Naive thymus-derived CD4-positive, alpha-beta T cell (primary cell): Measurements from ENCODE around the gene GTPBP1. TPM values are rescaled to one million over a fixed set of nuclear protein-coding genes. Genes with fewer than 3 reads are reported as not detected.

Experiments
- ATAC-seq: fragments of 150-1000 bp; cut with Tn5 transposase; 2 replicates; pipeline ENCODE4 v1.10.0; 2021; ENCODE audit warnings: mild to moderate bottlenecking, moderate library complexity
- CTCF ChIA-PET: fragments of 350-600 bp; sonication (Branson Sonifier 250); formaldehyde crosslinking; loops from one replicate; lab custom pipeline; 2021; ENCODE audit warnings: antibody characterized with exemption; lab: Charles Lee
- POLR2A ChIA-PET: fragments of 350-600 bp; sonication (Branson Sonifier 250); formaldehyde crosslinking; loops from one replicate; lab custom pipeline; 2021; ENCODE audit warnings: antibody characterized with exemption, inconsistent platforms; lab: Charles Lee
- DNase-seq, 9 donors: peaks; one replicate each; pipeline versions ENCODE4 v3.0.0 to v3.0.0-alpha.2; 2020 to 2022; ENCODE audit warnings: mixed read lengths in 1 of 9
- H3K27ac ChIP-seq: one replicate; pipeline ENCODE4 v1.7.0; 2013; ENCODE audit warnings: mild to moderate bottlenecking, low read depth, low read length, moderate library complexity
- H3K27me3 ChIP-seq, 2 donors: one replicate each; pipeline ENCODE4 v1.7.0; 2013; ENCODE audit warnings: low read length in 2 of 2, mild to moderate bottlenecking in 2 of 2, moderate library complexity in 2 of 2; ENCODE audit not compliant: control insufficient read depth in 2 of 2, insufficient read depth in 2 of 2
- H3K36me3 ChIP-seq, 3 experiments: 1 replicate in 2 of 3; 2 replicates in 1 of 3; pipeline ENCODE4 v1.7.0; 2013; ENCODE audit warnings: low read length in 3 of 3, mild to moderate bottlenecking in 3 of 3, moderate library complexity in 1 of 3; ENCODE audit not compliant: insufficient read depth in 3 of 3, control insufficient read depth in 2 of 3
- H3K4me1 ChIP-seq, 2 donors: one replicate each; pipeline ENCODE4 v1.7.0; 2013; ENCODE audit warnings: low read length in 2 of 2, mild to moderate bottlenecking in 2 of 2, moderate library complexity in 1 of 2; ENCODE audit not compliant: control insufficient read depth in 2 of 2, insufficient read depth in 2 of 2
- H3K4me3 ChIP-seq: 2 replicates; pipeline ENCODE4 v1.7.0; 2013; ENCODE audit warnings: mild to moderate bottlenecking, low read length
- H3K9me3 ChIP-seq, 3 experiments: 1 replicate in 2 of 3; 2 replicates in 1 of 3; pipeline ENCODE4 v1.7.0; 2013; ENCODE audit warnings: low read length in 3 of 3; ENCODE audit not compliant: control insufficient read depth in 2 of 3
- H3K27ac Mint-ChIP-seq, 9 donors: one replicate each; pipeline ENCODE4 v1.8.0; 2020 to 2022; ENCODE audit warnings: mixed read lengths in 9 of 9, mild to moderate bottlenecking in 8 of 9, moderate library complexity in 5 of 9, inconsistent platforms in 2 of 9
- H3K27me3 Mint-ChIP-seq, 5 donors: one replicate each; pipeline ENCODE4 v1.8.0; 2021 to 2022; ENCODE audit warnings: mixed read lengths in 5 of 5, mild to moderate bottlenecking in 1 of 5
- H3K36me3 Mint-ChIP-seq, 5 donors: one replicate each; pipeline ENCODE4 v1.8.0; 2020 to 2022; ENCODE audit warnings: mixed read lengths in 5 of 5, mild to moderate bottlenecking in 3 of 5, inconsistent platforms in 1 of 5
- H3K4me1 Mint-ChIP-seq, 7 donors: one replicate each; pipeline ENCODE4 v1.8.0; 2020 to 2022; ENCODE audit warnings: mixed read lengths in 7 of 7, mild to moderate bottlenecking in 3 of 7, inconsistent platforms in 1 of 7
- H3K4me3 Mint-ChIP-seq, 10 donors: one replicate each; pipeline ENCODE4 v1.8.0; 2020 to 2022; ENCODE audit warnings: mild to moderate bottlenecking in 10 of 10, mixed read lengths in 10 of 10, moderate library complexity in 6 of 10, inconsistent platforms in 2 of 10
- H3K9me3 Mint-ChIP-seq, 11 donors: one replicate each; pipeline ENCODE4 v1.8.0; 2020 to 2022; ENCODE audit warnings: mixed read lengths in 11 of 11, mild to moderate bottlenecking in 4 of 11, inconsistent platforms in 1 of 11, moderate library complexity in 1 of 11
- intact Hi-C, 2 donors: fragments of 100-400 bp; cut with micrococcal nuclease; formaldehyde crosslinking; loops; one replicate each; pipeline ENCODE4 v1.15.1; 2023
- polyA plus RNA-seq, 2 donors: library from polyadenylated mRNA; unstranded; fragments of 300-500 nt; fragmentation: Illumina TruSeq; gene quantifications; one replicate each; pipeline ENCODE4 v1.2.3, GENCODE V29; 2021
- total RNA-seq, 6 experiments: library from RNA in 5 of 6; stranded (reverse) in 5 of 6; gene quantifications; 1 replicate in 5 of 6; 2 replicates in 1 of 6; pipeline ENCODE4 v1.2.3 and lab custom pipeline; 2021 to 2026

The GTPBP1 gene
- total and polyA plus RNA-seq, 7 experiments from 2014 or later, result 16.9 to 209 (median 83.4) TPM

DNA sequence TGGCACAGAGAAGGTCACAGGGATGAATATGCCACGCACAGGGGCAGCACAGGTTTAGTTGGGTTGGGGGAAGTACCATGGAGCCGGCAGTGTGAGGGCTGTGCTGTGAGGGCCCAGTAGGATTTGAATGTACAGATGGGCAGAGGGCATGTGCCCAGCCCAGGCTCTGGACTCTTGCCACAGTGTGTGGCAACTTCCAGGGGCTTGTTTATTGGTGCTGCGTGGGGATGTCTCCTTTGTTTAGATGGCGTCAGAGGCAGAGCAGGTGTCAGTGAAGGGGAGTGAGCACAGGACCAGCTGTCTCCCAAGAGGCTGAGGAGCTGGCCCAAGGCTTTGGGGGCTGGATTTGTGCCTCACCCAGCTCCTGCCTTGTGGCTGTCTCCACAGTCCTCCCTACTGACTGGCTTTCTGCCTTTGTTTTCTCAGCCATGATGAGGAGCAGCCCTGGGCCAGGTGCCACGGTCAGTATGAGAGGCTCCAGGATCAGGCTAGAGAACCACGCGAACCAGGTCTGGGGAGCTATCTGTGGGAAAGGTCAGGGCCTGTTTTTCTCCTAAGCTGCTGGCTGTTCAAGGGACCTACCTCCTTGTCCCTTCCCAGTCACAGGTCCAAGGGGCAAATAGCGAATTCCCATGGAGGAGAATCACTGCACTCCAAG lies 28.1 kb downstream of the GTPBP1 start:
- ATAC-seq, result peak; percentile 13
- Histone ChIP-seq H3K4me3 (no peak overlapping the region), H3K27me3 (no peaks in the 10 kb centered on the region), H3K4me1 (peaks cover 20 to 23% of the 10 kb centered on the region in 2 donors), H3K9me3 (no peaks in the 10 kb centered on the region), H3K36me3 (peaks cover 37 to 87% (median 48%) of the 10 kb centered on the region in 3 experiments), H3K27ac (peak overlapping the region; percentile 37)
- peak in 1 of 9 donors; percentile 28 for DNase-seq
- H3K27me3 Mint-ChIP-seq, result no peaks in the 10 kb centered on the region
- H3K9me3 Mint-ChIP-seq, result peaks cover 0 to 8% (median 0%) of the 10 kb centered on the region in 11 donors
- H3K27ac Mint-ChIP-seq, result peak overlapping the region; percentile 79 to 91 (median 87)
- peaks cover 0 to 42% (median 23%) of the 10 kb centered on the region in 5 donors for H3K36me3 Mint-ChIP-seq
- ChIA-PET POLR2A (interaction anchor here (0.5 to 31.4 kb wide), 12 partner anchors 10 to 117 kb away, joined by 3 to 1007 read pairs (median 4); partner anchors contain the start of genes GTPBP1, NPTXR, SUN2 and TOMM22), CTCF (interaction anchor here (0.9 to 3.4 kb wide), 18 partner anchors 9 to 137 kb away, joined by 3 to 24 read pairs (median 5); no protein-coding TSS in a partner anchor)
- intact Hi-C loops, result loop anchor here (1.0 to 2.0 kb wide), 5 partner anchors 17 to 135 kb away; no protein-coding TSS in a partner anchor
- H3K4me3 Mint-ChIP-seq, result peak overlapping the region in 4 of 10 donors; percentile 14 to 48 (median 22)
- peaks cover 25 to 65% (median 52%) of the 10 kb centered on the region in 7 donors for H3K4me1 Mint-ChIP-seq

DNA sequence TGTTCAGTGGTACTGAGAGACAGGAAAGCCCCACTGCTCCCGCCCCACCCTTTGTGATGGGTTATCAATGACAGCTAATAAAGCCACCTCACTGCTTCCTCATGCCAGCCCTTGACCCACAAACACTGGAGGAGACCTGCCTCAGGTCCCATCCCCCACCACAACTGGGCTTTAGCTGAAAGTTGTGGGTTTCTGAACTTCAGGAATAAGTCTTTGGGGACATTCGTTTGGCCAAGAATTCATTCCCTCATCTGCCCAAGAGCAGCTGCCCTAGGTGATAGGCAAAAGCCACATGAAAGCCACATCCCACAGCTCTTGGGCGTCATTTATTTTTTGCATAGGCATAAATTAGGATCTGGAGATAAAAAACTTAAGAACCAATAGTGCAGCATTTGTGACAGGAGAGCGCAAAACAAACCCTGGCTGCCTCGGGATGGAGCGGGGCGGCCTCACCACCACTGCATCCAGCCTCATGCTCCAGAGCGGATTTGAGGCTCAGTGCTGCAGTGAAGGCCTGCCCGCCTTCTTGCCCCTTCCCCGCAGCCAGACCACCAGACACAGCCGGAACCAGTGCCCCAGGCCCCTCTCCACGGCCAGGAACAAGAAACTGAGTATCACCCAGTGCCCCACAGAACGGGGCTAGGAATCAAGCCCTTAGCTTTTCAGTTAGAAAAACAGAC lies 28.8 kb downstream of the GTPBP1 start:
- H3K9me3 ChIP-seq, result no peaks in the 10 kb centered on the region
- Mint-ChIP-seq H3K4me3 (peak overlapping the region in 4 of 10 donors; percentile 1 to 26 (median 22)), H3K27ac (peak overlapping the region in 8 of 9 donors; percentile 79 to 91 (median 86)), H3K36me3 (peaks cover 0 to 39% (median 23%) of the 10 kb centered on the region in 5 donors), H3K9me3 (peaks cover 0 to 7% (median 0%) of the 10 kb centered on the region in 11 donors), H3K4me1 (peaks cover 25 to 71% (median 51%) of the 10 kb centered on the region in 7 donors), H3K27me3 (no peaks in the 10 kb centered on the region)
- ChIA-PET CTCF (interaction anchor here (0.8 to 3.4 kb wide), 14 partner anchors 8 to 135 kb away, joined by 3 to 24 read pairs (median 5); no protein-coding TSS in a partner anchor), POLR2A (interaction anchor here (1.0 to 31.4 kb wide), 9 partner anchors 10 to 135 kb away, joined by 3 to 1007 read pairs (median 4); partner anchors contain the start of genes GTPBP1, NPTXR and SUN2)
- no peak for DNase-seq
- peak overlapping the region; percentile 49 for H3K27ac ChIP-seq
- H3K4me3 ChIP-seq, result no peak overlapping the region
- no peak for ATAC-seq
- H3K36me3 ChIP-seq, result peaks cover 39 to 87% (median 50%) of the 10 kb centered on the region in 3 experiments
- intact Hi-C loops, result loop anchor here (2.0 kb wide), 2 partner anchors 16 to 108 kb away; no protein-coding TSS in a partner anchor
- peaks cover 24 to 26% of the 10 kb centered on the region in 2 donors for H3K4me1 ChIP-seq
- H3K27me3 ChIP-seq, result no peaks in the 10 kb centered on the region

DNA sequence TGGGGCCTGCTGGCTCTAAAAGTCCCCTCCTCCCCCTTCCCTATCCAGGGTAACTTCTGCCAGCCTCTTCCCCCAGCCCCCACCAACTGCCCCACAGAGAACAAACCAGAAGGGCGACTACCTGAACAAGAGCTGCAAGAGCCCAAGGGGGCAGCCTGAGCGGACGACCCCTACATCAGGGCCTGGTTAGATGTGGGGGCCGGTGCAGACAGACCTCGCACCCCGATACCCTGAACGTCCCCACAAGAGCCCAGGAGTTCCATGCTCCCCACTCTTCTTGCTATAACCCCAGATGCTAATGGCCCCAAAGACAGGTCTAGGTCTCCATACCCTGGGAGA lies 29.4 kb downstream of the GTPBP1 start:
- Histone ChIP-seq H3K36me3 (peaks cover 45 to 87% (median 50%) of the 10 kb centered on the region in 3 experiments), H3K27ac (peak overlapping the region; percentile 49), H3K4me1 (peaks cover 29 to 31% of the 10 kb centered on the region in 2 donors), H3K4me3 (no peak overlapping the region), H3K27me3 (no peaks in the 10 kb centered on the region), H3K9me3 (no peaks in the 10 kb centered on the region)
- POLR2A ChIA-PET, result interaction anchor here (0.5 to 31.4 kb wide), 9 partner anchors 11 to 1967 kb away, joined by 3 to 1007 read pairs (median 5); partner anchors contain the start of genes GTPBP1, NPTXR and SUN2
- intact Hi-C loops, result loop anchor here (2.0 kb wide), 2 partner anchors 16 to 108 kb away; no protein-coding TSS in a partner anchor
- Mint-ChIP-seq H3K4me1 (peaks cover 25 to 71% (median 57%) of the 10 kb centered on the region in 7 donors), H3K27me3 (no peaks in the 10 kb centered on the region), H3K4me3 (peak overlapping the region in 1 of 10 donors; percentile 32), H3K36me3 (peaks cover 0 to 41% (median 24%) of the 10 kb centered on the region in 5 donors), H3K9me3 (peaks cover 0 to 5% (median 0%) of the 10 kb centered on the region in 11 donors), H3K27ac (peak overlapping the region in 8 of 9 donors; percentile 76 to 91 (median 86))
- ATAC-seq (no peak), DNase-seq (no peak)
- CTCF ChIA-PET, result interaction anchor here (0.6 to 3.2 kb wide), 10 partner anchors 8 to 34 kb away, joined by 3 to 21 read pairs (median 4); no protein-coding TSS in a partner anchor

DNA sequence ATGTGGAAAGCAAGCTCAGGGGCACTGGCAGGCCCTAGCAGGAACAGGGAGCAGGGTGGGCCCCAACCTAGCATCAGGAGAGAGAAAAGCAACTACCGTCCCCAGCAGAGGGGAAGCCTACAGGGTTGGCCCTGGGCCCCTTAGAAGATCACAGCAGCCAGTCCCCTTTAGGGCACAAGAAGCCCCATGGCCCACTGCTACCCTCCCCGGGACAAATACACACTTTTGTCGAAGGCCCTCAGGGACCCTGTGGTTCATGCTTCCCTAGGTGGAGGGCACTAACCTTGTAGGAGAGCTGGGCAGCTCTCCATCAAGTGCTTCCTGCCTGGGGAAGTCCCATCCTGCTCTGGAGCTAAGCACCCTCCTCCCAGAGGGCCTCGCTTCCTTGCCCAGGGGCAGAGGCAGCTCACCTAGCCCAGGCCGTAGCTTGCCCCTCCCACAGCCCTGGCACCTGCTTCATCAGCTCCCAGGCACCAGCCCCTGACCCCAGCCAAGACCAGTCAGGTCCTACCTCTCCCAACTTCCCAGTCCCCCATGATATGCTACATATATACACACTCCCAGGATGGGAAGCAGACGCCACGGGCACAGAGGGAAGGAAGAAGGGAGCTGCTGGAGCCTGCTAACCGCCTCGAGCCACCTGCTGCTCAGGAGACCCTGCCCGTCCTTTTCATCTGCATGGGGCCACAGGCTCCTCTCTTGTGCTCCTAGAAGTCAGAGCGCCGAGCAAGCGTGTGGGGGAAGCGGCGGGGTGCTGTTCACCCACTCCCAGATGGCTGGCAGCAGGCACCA lies 29.9 kb downstream of the GTPBP1 start:
- Histone ChIP-seq H3K4me1 (peaks cover 34% of the 10 kb centered on the region in 2 donors), H3K36me3 (peaks cover 50 to 87% (median 50%) of the 10 kb centered on the region in 3 experiments), H3K9me3 (no peaks in the 10 kb centered on the region), H3K4me3 (no peak overlapping the region), H3K27me3 (no peaks in the 10 kb centered on the region), H3K27ac (peak overlapping the region; percentile 49)
- peaks cover 0 to 37% (median 22%) of the 10 kb centered on the region in 5 donors for H3K36me3 Mint-ChIP-seq
- peaks cover 25 to 70% (median 57%) of the 10 kb centered on the region in 7 donors for H3K4me1 Mint-ChIP-seq
- POLR2A ChIA-PET, result interaction anchor here (0.5 to 31.4 kb wide), 8 partner anchors 12 to 1967 kb away, joined by 3 to 1007 read pairs (median 18); partner anchors contain the start of genes GTPBP1, NPTXR and SUN2
- CTCF ChIA-PET, result interaction anchor here (0.6 to 2.3 kb wide), 8 partner anchors 12 to 34 kb away, joined by 3 to 6 read pairs (median 4); no protein-coding TSS in a partner anchor
- no peak overlapping the region for H3K4me3 Mint-ChIP-seq
- H3K27ac Mint-ChIP-seq, result peak overlapping the region; percentile 76 to 91 (median 87)
- peak; percentile 26 for ATAC-seq
- H3K27me3 Mint-ChIP-seq, result no peaks in the 10 kb centered on the region
- intact Hi-C loops, result loop anchor here (2.0 kb wide), 2 partner anchors 15 to 107 kb away; no protein-coding TSS in a partner anchor
- peaks cover 0 to 2% (median 0%) of the 10 kb centered on the region in 11 donors for H3K9me3 Mint-ChIP-seq
- DNase-seq, result no peak

DNA sequence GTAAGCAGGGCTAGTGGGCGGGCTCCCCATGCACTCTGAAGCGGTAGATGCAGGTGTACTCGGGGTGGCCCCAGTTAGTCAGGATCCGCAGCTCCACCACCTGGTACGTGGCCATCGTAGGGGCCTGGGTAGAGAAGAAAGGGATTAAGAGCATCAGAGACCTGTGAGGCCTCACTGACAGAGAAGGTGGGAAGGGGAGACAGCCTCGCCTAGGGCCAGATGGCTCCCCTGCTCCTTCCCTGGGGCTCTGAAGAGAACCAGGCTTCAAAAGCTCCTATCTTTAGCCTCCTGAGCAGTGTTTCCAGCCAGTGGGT lies 30.5 kb downstream of the GTPBP1 start:
- intact Hi-C loops, result no loop called here
- H3K36me3 ChIP-seq, result peaks cover 50 to 88% (median 52%) of the 10 kb centered on the region in 3 experiments
- H3K4me3 ChIP-seq, result no peak overlapping the region
- H3K4me1 Mint-ChIP-seq, result peaks cover 25 to 74% (median 54%) of the 10 kb centered on the region in 7 donors
- H3K4me1 ChIP-seq, result peaks cover 34 to 39% of the 10 kb centered on the region in 2 donors
- H3K9me3 Mint-ChIP-seq, result no peaks in the 10 kb centered on the region
- ChIA-PET POLR2A (interaction anchor here (1.3 to 31.4 kb wide), 5 partner anchors 12 to 133 kb away, joined by 3 to 1007 read pairs (median 35); partner anchors contain the start of genes GTPBP1, NPTXR and SUN2), CTCF (interaction anchor here (0.9 to 2.3 kb wide), 4 partner anchors 11 to 32 kb away, joined by 3 to 6 read pairs (median 4); no protein-coding TSS in a partner anchor)
- peak overlapping the region; percentile 49 for H3K27ac ChIP-seq
- no peak overlapping the region for H3K4me3 Mint-ChIP-seq
- no peaks in the 10 kb centered on the region for H3K27me3 ChIP-seq
- peaks cover 0 to 38% (median 24%) of the 10 kb centered on the region in 5 donors for H3K36me3 Mint-ChIP-seq
- ATAC-seq (no peak), DNase-seq (no peak)
- H3K27ac Mint-ChIP-seq, result peak overlapping the region; percentile 65 to 88 (median 80)
- H3K27me3 Mint-ChIP-seq, result no peaks in the 10 kb centered on the region
- no peaks in the 10 kb centered on the region for H3K9me3 ChIP-seq
